ENCODE data around the gene ST3GAL5.

ST3GAL5 gene

DNA sequence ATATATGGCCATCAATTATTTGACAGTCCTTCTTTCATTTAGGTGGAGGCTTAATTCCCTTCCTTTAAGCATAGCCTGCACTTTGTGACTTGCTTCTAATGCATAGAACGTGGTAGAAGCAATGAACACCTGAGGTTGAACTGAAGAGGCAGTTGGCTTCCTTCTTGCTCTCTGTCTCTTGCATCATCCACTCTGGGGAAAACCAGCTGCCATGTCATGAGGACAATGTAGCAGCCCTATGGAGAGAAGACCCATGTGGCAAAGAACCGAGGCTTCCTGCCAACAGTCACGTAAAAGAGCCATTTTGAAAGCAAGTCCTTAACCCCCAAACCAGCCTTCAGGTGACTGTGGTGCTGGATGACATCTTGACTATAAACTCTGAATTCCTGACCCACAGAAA is 88.2 kb downstream of the ST3GAL5 start:
- Histone ChIP-seq H3K36me3 (ENCODE audit: control insufficient read depth, insufficient read depth, low read length) (no peaks in the 10 kb centered on the region), H3K27me3 (ENCODE audit: control insufficient read depth, insufficient read depth, low read length) (no peaks in the 10 kb centered on the region), H3K9me3 (ENCODE audit: control insufficient read depth, low read length) (no peaks in the 10 kb centered on the region), H3K4me3 (ENCODE audit: low read length) (no peak overlapping the region), H3K4me1 (ENCODE audit: control insufficient read depth, insufficient read depth, low read length) (no peaks in the 10 kb centered on the region), H3K9ac (ENCODE audit: low read length) (no peak overlapping the region)

DNA sequence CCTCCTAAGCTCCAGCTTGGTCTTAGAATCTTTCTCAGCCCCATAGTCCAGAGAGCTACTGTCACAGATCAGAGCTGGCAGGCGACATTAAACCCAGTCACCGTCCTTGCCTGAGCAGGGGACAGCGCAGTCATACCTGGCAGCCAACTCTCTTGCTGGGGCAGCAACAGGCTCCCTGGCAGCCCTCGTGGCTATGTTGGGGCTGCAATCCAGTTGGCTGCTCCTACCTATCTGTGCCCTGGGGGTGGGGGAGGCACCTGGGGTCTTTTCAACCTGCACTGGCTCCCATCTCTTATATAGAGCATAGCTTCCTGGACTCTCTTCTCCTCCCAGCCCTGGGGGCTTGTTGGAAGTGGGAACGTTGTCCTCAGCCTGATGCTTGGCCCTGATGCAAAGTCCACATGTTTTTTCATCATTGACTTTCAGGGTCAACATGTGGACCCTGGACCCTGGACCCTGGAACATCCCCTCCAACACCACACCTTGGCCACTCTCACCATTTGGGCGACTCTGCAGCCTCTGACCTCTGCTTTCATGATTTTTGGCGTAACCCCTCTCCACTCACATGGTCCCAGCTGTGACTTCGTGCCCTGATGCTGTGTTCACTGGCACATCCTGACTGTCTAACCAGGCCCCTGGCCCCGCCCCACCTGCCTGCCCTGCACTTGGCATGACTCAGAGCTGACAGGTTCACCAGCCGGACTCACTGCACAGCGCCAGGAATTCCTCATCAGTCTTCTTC is 89.4 kb downstream of the ST3GAL5 start:
- H3K9ac ChIP-seq (ENCODE audit: low read length): no peak overlapping the region
- no peaks in the 10 kb centered on the region for H3K27me3 ChIP-seq (ENCODE audit: control insufficient read depth, insufficient read depth, low read length)
- no peak overlapping the region for H3K4me3 ChIP-seq (ENCODE audit: low read length)
- H3K4me1 ChIP-seq (ENCODE audit: control insufficient read depth, insufficient read depth, low read length): peaks cover under 1% of the 10 kb centered on the region
- no peaks in the 10 kb centered on the region for H3K9me3 ChIP-seq (ENCODE audit: control insufficient read depth, low read length)
- no peaks in the 10 kb centered on the region for H3K36me3 ChIP-seq (ENCODE audit: control insufficient read depth, insufficient read depth, low read length)

DNA sequence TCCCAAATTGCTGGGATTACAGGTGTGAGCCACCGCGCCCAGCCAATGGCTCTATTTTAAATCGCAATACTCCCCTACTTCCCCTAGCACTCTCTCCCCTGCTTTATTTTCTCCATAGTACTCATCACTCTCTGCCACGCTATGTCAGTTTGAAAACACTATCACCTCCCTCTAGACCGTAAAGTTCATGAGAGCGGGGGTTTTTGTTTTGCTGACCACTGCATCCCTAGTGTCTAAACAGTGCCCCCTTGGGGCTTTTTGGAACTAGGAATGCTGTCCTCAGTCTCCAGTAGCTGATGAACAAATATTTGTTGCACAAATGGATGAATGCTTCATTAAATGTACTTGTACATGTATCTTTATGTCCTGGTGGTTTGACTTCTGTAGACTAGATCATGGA is 90.9 kb downstream of the ST3GAL5 start:
- no peaks in the 10 kb centered on the region for H3K27me3 ChIP-seq (ENCODE audit: control insufficient read depth, insufficient read depth, low read length)
- H3K4me1 ChIP-seq (ENCODE audit: control insufficient read depth, insufficient read depth, low read length): peaks cover 14% of the 10 kb centered on the region
- H3K36me3 ChIP-seq (ENCODE audit: control insufficient read depth, insufficient read depth, low read length): no peaks in the 10 kb centered on the region

DNA sequence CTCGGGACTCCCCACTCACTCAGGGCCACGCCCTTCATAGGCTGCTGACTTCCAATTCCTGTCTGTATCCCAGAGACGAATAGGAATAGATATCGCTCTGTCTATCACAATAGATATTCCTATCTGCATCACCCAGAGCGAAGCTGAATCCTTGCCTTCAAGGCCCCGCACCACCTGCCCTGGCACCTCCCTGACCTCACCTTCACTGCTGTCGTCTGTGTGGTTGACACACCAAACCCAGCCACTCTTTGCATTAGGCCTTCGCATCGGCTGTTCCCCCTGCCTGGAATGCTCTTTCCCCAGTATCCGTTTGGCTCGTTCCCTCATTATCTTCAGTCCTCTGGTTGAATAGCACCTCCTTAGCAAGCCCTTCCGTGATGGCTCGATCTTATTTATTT is 91.5 kb downstream of the ST3GAL5 start:
- Histone ChIP-seq H3K9ac (ENCODE audit: low read length) (no peak overlapping the region), H3K36me3 (ENCODE audit: control insufficient read depth, insufficient read depth, low read length) (no peaks in the 10 kb centered on the region), H3K9me3 (ENCODE audit: control insufficient read depth, low read length) (no peaks in the 10 kb centered on the region), H3K4me3 (ENCODE audit: low read length) (no peak overlapping the region), H3K4me1 (ENCODE audit: control insufficient read depth, insufficient read depth, low read length) (peaks cover 16% of the 10 kb centered on the region), H3K27me3 (ENCODE audit: control insufficient read depth, insufficient read depth, low read length) (no peaks in the 10 kb centered on the region)

More for the DNA sequence above, 90.9 kb downstream of the ST3GAL5 start:
- no peak overlapping the region for H3K9ac ChIP-seq (ENCODE audit: low read length)
- no peak overlapping the region for H3K4me3 ChIP-seq (ENCODE audit: low read length)
- no peaks in the 10 kb centered on the region for H3K9me3 ChIP-seq (ENCODE audit: control insufficient read depth, low read length)

DNA sequence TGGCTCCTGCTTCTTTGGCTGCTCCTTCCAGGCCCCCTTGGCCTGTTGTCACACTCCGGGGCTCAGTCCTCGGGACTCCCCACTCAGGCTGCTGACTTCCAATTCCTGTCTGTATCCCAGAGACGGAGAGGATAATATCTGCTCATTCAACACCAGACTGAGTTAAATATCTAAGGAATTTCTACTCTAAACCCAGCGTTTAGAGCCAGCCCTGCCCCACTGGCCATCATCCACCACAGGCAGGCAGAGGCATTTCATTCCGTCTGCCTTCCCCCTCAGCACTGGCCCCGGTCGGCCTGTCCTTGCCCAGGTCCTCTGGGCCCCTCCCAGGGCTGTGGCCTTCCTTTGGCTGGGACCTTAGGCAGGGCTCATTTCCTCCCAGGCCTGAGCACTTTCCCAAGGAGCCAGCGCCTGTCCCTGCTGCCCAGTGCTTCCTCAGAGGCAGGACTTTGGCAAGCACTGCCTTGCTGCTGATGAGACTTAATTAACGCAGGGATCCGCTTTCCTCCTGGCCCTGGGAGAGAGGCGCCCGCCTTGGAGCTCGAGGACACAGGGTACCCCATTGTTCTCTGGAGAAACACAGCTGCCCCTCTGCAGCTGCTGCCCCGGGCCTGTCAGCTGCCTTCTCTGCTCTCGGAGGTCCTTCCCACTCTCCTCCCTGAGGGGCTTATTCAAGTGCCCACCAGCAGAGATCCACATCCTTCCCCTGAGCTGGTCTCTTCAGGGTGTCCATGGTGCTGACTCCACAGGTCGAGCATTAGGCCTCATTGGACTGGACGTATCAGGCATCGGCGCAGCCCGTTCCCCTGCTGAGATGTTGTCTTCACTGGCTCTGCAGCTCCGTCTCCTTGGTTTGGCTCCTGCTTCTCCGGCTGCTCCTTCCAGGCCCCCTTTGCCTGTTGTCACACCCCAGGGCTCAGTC is 92.2 kb downstream of the ST3GAL5 start:
- no peaks in the 10 kb centered on the region for H3K36me3 ChIP-seq (ENCODE audit: control insufficient read depth, insufficient read depth, low read length)
- no peak overlapping the region for H3K9ac ChIP-seq (ENCODE audit: low read length)
- H3K4me3 ChIP-seq (ENCODE audit: low read length): no peak overlapping the region
- peaks cover 16% of the 10 kb centered on the region for H3K4me1 ChIP-seq (ENCODE audit: control insufficient read depth, insufficient read depth, low read length)
- H3K27me3 ChIP-seq (ENCODE audit: control insufficient read depth, insufficient read depth, low read length): no peaks in the 10 kb centered on the region
- no peaks in the 10 kb centered on the region for H3K9me3 ChIP-seq (ENCODE audit: control insufficient read depth, low read length)

DNA sequence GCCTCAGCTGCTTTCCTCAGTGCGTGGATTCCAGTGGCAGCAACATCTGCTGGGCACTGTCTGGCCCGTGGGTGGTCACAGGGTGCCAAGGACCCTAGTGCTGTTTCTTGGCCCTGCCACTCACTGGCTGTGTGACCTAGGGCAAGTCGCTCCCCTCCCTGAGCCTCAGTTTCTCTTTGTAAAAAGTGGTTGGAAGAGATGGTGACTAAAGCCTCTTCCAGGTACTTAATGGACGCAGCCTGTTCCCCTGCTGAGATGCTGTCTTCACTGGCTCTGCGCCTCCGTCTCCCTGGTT is 92.8 kb downstream of the ST3GAL5 start:
- no peaks in the 10 kb centered on the region for H3K9me3 ChIP-seq (ENCODE audit: control insufficient read depth, low read length)
- H3K4me3 ChIP-seq (ENCODE audit: low read length): no peak overlapping the region
- peaks cover 16% of the 10 kb centered on the region for H3K4me1 ChIP-seq (ENCODE audit: control insufficient read depth, insufficient read depth, low read length)
- H3K9ac ChIP-seq (ENCODE audit: low read length): no peak overlapping the region
- H3K27me3 ChIP-seq (ENCODE audit: control insufficient read depth, insufficient read depth, low read length): no peaks in the 10 kb centered on the region
- H3K36me3 ChIP-seq (ENCODE audit: control insufficient read depth, insufficient read depth, low read length): no peaks in the 10 kb centered on the region

DNA sequence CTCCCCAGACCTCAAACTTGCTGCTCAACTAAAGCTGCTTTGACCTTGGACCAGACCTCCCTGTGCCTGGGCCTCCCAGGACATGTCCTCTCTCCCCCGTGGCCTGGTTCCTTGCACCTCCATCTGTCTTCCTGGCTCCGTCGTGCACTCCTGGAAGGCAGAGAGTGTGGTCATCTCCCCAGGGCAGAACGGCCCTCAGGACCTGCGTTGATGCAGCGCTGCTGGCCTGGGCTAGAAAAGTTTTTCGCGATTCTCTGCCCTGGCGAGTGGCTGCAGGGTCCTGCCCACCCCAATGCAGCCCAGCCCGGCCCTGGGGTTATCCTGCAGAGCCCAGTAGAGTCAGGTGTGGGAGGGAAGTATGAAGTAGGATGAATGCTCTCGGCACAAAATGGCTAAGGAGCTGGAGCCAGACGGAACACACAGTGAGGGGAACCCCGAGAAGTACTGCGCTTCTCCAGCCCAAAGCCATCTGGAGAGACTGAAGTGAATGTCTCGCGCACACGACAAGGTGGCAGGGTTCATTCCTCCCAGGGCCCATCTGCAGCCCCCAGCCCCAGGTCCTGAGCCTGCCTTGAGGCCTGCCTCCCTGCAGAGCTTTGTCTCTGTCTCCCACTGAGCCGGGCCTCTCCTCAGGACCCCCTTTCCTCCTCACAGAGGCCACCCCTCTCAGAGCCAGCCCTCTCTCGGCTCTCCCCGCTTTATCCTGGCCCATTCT is 93.3 kb downstream of the ST3GAL5 start:
- Histone ChIP-seq H3K27me3 (ENCODE audit: control insufficient read depth, insufficient read depth, low read length) (no peaks in the 10 kb centered on the region), H3K9ac (ENCODE audit: low read length) (no peak overlapping the region), H3K36me3 (ENCODE audit: control insufficient read depth, insufficient read depth, low read length) (no peaks in the 10 kb centered on the region), H3K4me3 (ENCODE audit: low read length) (no peak overlapping the region), H3K4me1 (ENCODE audit: control insufficient read depth, insufficient read depth, low read length) (peaks cover 16% of the 10 kb centered on the region), H3K9me3 (ENCODE audit: control insufficient read depth, low read length) (no peaks in the 10 kb centered on the region)

DNA sequence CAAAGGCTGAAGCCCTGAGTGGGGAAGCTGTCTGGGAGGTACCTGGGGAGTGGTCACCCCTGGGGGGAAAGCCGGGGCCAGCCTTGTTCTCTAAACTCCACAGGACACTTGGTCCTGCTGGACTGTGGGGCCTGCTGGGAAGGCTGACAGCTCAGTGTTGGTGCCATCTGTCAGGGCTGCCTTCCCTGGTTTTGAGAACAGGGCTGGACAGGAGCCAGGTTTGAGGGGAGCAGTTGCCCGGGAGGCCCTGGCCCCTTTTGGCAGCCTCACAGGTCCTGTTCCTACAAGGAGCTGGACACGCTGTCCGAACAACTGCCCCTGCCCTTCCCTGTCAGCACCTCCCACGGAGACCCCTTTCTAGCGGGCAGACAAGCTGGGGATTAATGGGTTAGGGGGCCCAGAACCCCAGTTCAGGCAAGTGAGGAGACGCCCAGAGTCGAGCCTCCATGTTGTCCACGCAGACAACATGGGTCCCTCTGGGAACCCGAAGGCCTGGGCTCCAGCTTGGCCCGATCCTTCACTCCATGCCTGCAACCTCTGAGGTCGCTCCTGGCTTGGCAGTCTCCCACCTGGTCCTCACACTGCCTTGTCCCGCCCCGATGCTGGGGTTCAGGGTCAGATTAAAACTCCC is 94.2 kb downstream of the ST3GAL5 start:
- H3K4me1 ChIP-seq (ENCODE audit: control insufficient read depth, insufficient read depth, low read length): peaks cover 16% of the 10 kb centered on the region

DNA sequence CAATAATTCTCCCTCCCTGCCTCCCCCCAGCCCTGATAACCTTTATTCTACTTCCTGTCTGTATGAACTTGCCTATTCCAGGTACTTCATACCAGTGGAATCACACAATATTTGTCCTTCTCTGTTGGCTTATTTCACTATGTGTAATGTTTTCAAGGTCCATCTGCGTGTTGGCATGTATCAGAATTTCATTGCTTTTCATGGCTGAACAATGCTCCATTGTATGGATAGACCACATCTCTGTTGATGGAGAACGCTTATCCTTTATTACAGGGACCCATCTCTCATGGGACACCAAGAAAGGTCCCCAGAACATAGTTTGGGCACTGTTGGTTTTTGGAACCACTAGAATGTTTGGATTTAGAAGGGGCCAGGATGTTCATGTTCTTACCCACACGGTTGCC is 94.8 kb downstream of the ST3GAL5 start:
- H3K9ac ChIP-seq (ENCODE audit: low read length): no peak overlapping the region
- no peaks in the 10 kb centered on the region for H3K27me3 ChIP-seq (ENCODE audit: control insufficient read depth, insufficient read depth, low read length)
- H3K9me3 ChIP-seq (ENCODE audit: control insufficient read depth, low read length): no peaks in the 10 kb centered on the region
- peaks cover 16% of the 10 kb centered on the region for H3K4me1 ChIP-seq (ENCODE audit: control insufficient read depth, insufficient read depth, low read length)
- H3K36me3 ChIP-seq (ENCODE audit: control insufficient read depth, insufficient read depth, low read length): no peaks in the 10 kb centered on the region
- no peak overlapping the region for H3K4me3 ChIP-seq (ENCODE audit: low read length)

More for the DNA sequence above, 94.2 kb downstream of the ST3GAL5 start:
- Histone ChIP-seq H3K9me3 (ENCODE audit: control insufficient read depth, low read length) (no peaks in the 10 kb centered on the region), H3K36me3 (ENCODE audit: control insufficient read depth, insufficient read depth, low read length) (no peaks in the 10 kb centered on the region), H3K9ac (ENCODE audit: low read length) (no peak overlapping the region), H3K4me3 (ENCODE audit: low read length) (no peak overlapping the region), H3K27me3 (ENCODE audit: control insufficient read depth, insufficient read depth, low read length) (no peaks in the 10 kb centered on the region)

DNA sequence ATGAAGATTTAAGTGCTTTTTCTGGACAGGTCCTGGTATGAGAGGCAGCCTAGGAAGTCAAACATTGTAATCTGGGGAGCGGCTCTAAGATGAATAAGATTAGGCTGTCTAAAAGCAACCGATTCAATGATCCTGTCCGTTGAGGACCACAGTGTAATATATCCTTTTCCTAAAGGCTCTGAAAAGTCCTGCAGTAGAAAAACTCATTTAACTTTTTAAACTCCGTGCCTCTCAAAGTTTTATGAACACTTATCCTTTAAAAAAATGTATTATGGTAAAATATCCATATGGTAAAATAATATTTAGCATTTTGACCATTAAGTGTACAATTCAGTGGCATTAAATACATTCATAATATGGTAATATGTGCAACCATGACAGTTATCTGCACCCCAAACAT is 95.2 kb downstream of the ST3GAL5 start:
- Histone ChIP-seq H3K9ac (ENCODE audit: low read length) (no peak overlapping the region), H3K9me3 (ENCODE audit: control insufficient read depth, low read length) (no peaks in the 10 kb centered on the region), H3K4me1 (ENCODE audit: control insufficient read depth, insufficient read depth, low read length) (peaks cover 16% of the 10 kb centered on the region), H3K36me3 (ENCODE audit: control insufficient read depth, insufficient read depth, low read length) (no peaks in the 10 kb centered on the region), H3K27me3 (ENCODE audit: control insufficient read depth, insufficient read depth, low read length) (no peaks in the 10 kb centered on the region), H3K4me3 (ENCODE audit: low read length) (no peak overlapping the region)

DNA sequence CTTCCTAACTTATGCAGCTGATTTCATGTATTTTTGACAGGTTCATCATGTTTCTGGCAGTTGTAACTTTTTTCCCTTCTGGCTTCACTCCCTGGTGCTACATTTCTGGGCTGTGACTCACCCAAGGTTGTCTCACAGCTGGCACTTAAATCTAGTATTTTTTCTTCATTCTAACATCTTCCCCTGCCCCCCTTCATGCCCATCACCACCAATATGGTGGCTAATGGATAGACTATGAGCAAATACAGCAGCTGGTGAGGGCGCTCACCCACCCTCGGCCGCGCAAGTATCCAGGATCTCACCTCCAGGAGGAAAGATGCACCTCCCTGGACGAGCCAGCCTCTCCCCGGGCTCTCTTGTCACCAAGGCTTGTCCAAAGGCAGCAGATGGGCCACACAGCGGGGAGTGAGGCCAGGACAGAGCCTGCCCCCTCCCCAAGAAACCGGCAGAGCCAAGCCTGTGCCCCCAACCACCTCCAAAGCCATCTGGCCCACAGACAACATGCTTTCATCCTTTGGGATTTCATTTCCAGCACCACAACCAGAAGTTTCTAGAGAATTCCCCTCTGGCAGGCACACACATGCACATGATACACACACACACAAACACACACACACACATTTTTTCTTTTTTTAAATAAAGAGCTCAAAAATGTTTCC is 95.9 kb downstream of the ST3GAL5 start:
- no peak overlapping the region for H3K9ac ChIP-seq (ENCODE audit: low read length)
- H3K4me1 ChIP-seq (ENCODE audit: control insufficient read depth, insufficient read depth, low read length): peaks cover 16% of the 10 kb centered on the region
- no peaks in the 10 kb centered on the region for H3K27me3 ChIP-seq (ENCODE audit: control insufficient read depth, insufficient read depth, low read length)

More for the DNA sequence above, 95.9 kb downstream of the ST3GAL5 start:
- H3K36me3 ChIP-seq (ENCODE audit: control insufficient read depth, insufficient read depth, low read length): no peaks in the 10 kb centered on the region
- no peaks in the 10 kb centered on the region for H3K9me3 ChIP-seq (ENCODE audit: control insufficient read depth, low read length)
- no peak overlapping the region for H3K4me3 ChIP-seq (ENCODE audit: low read length)

All from mucosa of stomach (tissue), 1 donor.